Uterus (tissue), 4 donors: Measurements from ENCODE around the gene RAB22A. TPM values are rescaled to one million over a fixed set of nuclear protein-coding genes. Genes with fewer than 3 reads are reported as not detected.
A peak's percentile ranks its signal among the peaks of the same experiment; 100 is the strongest.

Source experiments
- DNase-seq, 2 donors: peaks; one replicate each; pipeline ENCODE4 v3.0.0-alpha.2; 2019 to 2020
- H3K27ac ChIP-seq, 2 donors: fragments of 200-600 bp; sonication (generic); 1 replicate in 1 of 2; 2 replicates in 1 of 2; pipeline ENCODE4 v1.5.1; 2016 to 2018
- H3K27me3 ChIP-seq, 2 donors: fragments of 200-600 bp; sonication (generic); one replicate each; pipeline ENCODE4 v1.5.1; 2018 to 2019; ENCODE audit warnings: control low read depth in 1 of 2
- H3K36me3 ChIP-seq, 2 donors: fragments of 200-600 bp; sonication (generic); one replicate each; pipeline ENCODE4 v1.5.1; 2019; ENCODE audit warnings: control low read depth in 1 of 2
- H3K4me1 ChIP-seq, 2 donors: fragments of 200-600 bp; sonication (generic); one replicate each; pipeline ENCODE4 v1.5.1; 2018 to 2019; ENCODE audit warnings: control low read depth in 1 of 2
- H3K4me3 ChIP-seq, 2 donors: fragments of 200-600 bp; sonication (generic); 1 replicate in 1 of 2; 2 replicates in 1 of 2; pipeline ENCODE4 v1.5.1; 2018 to 2019; ENCODE audit warnings: mild to moderate bottlenecking in 1 of 2
- H3K9me3 ChIP-seq, 2 donors: fragments of 200-600 bp; sonication (generic); one replicate each; pipeline ENCODE4 v1.5.1; 2019; ENCODE audit warnings: control low read depth in 1 of 2
- POLR2A ChIP-seq, 2 donors: fragments of 450-650 bp; IDR thresholded peaks; one replicate each; pipeline ENCODE4 v1.6.1; 2016; ENCODE audit warnings: antibody characterized with exemption in 2 of 2, mild to moderate bottlenecking in 1 of 2, moderate library complexity in 1 of 2
- intact Hi-C: fragments of 100-400 bp; cut with DNase I; formaldehyde crosslinking; loops from one replicate; pipeline ENCODE4 v1.15.1; 2023; ENCODE audit warnings: low total_unique reads
- total RNA-seq, 4 donors: library from RNA; depleted of rRNA in 3 of 4; stranded (reverse); fragments of >200 nt in 3 of 4; gene quantifications; one replicate each; pipeline versions ENCODE4 v1.1.0 to v1.2.4, GENCODE V29; 2014 to 2023
- TF ChIP-seq, protein P1 (sequence below), 4 experiments: fragments of 200-600 bp in 2 of 4; fragments of 450-650 bp in 2 of 4; sonication (generic) in 2 of 4; IDR thresholded peaks; one replicate each; pipeline ENCODE4 v1.5.1; 2016 to 2019; ENCODE audit warnings: antibody characterized with exemption in 4 of 4, mild to moderate bottlenecking in 2 of 4, moderate library complexity in 1 of 4
- donor health status: DM: yes; HTN: yes; CAD: no.

The RAB22A gene
- total RNA-seq, 4 donors from 2014 or later = 9.5 to 29.7 (median 23.3) TPM

DNA sequence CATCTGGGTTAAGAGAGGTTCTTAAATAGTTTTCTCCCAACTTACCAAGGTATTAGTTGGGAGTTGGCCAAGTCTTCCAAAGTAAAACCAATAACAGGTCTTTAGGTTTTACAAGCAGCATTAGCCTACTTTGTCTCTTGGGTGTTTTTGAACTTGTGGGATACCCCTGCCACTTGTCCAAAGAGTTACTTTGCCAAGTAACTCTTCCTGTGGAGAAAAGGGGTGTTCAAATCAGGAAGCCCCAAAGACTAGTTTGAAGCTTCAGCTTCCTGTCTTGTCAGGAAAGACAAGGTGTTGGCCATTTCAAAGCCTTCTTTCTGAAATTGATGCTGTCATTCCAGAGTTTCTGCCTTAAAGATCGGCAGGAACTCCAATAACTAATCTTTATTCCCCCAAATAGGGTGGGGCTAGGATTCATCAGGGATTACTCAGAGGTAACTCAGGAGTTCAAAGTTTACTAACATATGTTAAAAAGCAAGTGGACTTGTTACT is 822 bp downstream of the RAB22A start:
- no peak for TF ChIP-seq POLR2A (IDR thresholded peaks at IDR 0.05)
- TF ChIP-seq, protein P1, sequence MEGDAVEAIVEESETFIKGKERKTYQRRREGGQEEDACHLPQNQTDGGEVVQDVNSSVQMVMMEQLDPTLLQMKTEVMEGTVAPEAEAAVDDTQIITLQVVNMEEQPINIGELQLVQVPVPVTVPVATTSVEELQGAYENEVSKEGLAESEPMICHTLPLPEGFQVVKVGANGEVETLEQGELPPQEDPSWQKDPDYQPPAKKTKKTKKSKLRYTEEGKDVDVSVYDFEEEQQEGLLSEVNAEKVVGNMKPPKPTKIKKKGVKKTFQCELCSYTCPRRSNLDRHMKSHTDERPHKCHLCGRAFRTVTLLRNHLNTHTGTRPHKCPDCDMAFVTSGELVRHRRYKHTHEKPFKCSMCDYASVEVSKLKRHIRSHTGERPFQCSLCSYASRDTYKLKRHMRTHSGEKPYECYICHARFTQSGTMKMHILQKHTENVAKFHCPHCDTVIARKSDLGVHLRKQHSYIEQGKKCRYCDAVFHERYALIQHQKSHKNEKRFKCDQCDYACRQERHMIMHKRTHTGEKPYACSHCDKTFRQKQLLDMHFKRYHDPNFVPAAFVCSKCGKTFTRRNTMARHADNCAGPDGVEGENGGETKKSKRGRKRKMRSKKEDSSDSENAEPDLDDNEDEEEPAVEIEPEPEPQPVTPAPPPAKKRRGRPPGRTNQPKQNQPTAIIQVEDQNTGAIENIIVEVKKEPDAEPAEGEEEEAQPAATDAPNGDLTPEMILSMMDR (IDR thresholded peaks at IDR 0.05) = no peak
- peak overlapping the region; percentile 83 for H3K27ac ChIP-seq
- intact Hi-C loops = no loop called here
- H3K4me1 ChIP-seq = peaks cover 0 to 3% of the 10 kb centered on the region in 2 donors
- no peak for DNase-seq
- no peaks in the 10 kb centered on the region for H3K9me3 ChIP-seq
- H3K27me3 ChIP-seq = no peaks in the 10 kb centered on the region
- H3K4me3 ChIP-seq = peak overlapping the region; percentile 80 to 93
- H3K36me3 ChIP-seq = no peaks in the 10 kb centered on the region

DNA sequence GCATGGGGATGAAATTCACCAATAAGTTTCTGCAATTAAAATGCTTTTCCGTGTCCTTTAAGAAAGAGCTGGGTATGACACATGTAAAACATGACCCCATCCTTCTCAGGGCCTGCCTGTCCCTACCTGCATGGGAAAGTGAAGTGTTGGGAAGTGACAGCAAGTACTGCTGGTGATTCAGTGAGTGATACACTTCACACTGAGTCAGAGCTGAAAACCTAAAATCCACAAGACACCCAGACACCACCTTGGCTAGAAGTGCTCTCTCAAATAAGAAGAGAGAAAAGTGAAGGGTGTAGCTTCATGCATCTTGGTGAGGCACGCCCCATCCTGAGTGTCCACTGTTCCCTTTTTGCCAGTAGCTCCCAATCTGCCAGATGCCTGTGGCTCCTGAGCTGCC is 3.3 kb downstream of the RAB22A start:
- no peak for TF ChIP-seq POLR2A (IDR thresholded peaks at IDR 0.05)
- TF ChIP-seq, protein P1 (IDR thresholded peaks at IDR 0.05) = no peak

DNA sequence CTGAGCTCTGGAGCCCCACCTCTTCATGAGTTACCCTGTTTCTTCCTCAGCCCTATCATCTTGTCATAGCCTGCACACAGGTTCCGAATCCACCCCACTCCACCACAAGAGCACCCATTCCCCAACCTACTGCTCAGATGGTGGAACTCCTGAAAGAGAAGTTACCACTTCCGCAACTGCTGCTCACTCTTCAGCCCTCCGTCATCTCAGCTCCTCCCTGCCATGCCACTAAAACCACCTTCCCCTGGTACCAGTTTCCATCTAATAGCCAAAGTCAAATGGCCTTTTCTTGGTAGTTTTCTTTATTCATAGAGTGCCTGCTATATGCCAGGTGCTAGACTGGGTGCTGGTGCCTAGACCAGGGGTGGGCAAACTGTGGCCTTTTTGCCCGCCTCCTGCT is 3.9 kb downstream of the RAB22A start:
- Histone ChIP-seq H3K9me3 (no peaks in the 10 kb centered on the region), H3K4me1 (peaks cover 0 to 3% of the 10 kb centered on the region in 2 donors), H3K36me3 (no peaks in the 10 kb centered on the region), H3K27me3 (no peaks in the 10 kb centered on the region), H3K4me3 (no peak overlapping the region), H3K27ac (no peak overlapping the region)
- intact Hi-C loops = no loop called here
- no peak for DNase-seq
- TF ChIP-seq, protein P1 (IDR thresholded peaks at IDR 0.05) = no peak
- no peak for TF ChIP-seq POLR2A (IDR thresholded peaks at IDR 0.05)

More for the DNA sequence above, 3.3 kb downstream of the RAB22A start:
- no peaks in the 10 kb centered on the region for H3K9me3 ChIP-seq
- intact Hi-C loops = no loop called here
- no peaks in the 10 kb centered on the region for H3K27me3 ChIP-seq
- H3K27ac ChIP-seq = no peak overlapping the region
- no peak overlapping the region for H3K4me3 ChIP-seq
- DNase-seq = no peak
- peaks cover 0 to 3% of the 10 kb centered on the region in 2 donors for H3K4me1 ChIP-seq
- no peaks in the 10 kb centered on the region for H3K36me3 ChIP-seq

DNA sequence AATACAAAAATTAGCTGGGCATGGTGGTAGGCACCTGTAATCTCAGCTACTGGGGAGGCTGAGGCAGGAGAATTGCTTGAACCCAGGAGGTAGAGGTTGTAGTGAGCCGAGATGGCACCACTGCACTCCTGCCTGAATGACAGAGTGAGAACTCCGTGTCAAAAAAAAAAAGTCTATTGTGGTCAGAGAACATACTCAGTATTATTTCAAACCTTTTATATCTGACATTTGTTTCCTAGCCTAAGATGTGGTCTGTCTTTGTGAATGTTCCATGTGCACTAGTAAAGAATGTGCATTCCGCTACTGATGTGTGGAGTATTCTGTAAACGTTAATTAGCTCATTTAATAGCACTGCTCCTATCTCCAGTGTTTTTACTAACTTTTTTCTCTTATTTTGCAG is 11.7 kb downstream of the RAB22A start:
- Histone ChIP-seq H3K27ac (no peak overlapping the region), H3K9me3 (no peaks in the 10 kb centered on the region), H3K36me3 (no peaks in the 10 kb centered on the region), H3K27me3 (no peaks in the 10 kb centered on the region), H3K4me3 (no peak overlapping the region), H3K4me1 (no peaks in the 10 kb centered on the region)
- DNase-seq = no peak
- TF ChIP-seq, protein P1 (IDR thresholded peaks at IDR 0.05) = no peak
- TF ChIP-seq POLR2A (IDR thresholded peaks at IDR 0.05) = no peak
- intact Hi-C loops = no loop called here

DNA sequence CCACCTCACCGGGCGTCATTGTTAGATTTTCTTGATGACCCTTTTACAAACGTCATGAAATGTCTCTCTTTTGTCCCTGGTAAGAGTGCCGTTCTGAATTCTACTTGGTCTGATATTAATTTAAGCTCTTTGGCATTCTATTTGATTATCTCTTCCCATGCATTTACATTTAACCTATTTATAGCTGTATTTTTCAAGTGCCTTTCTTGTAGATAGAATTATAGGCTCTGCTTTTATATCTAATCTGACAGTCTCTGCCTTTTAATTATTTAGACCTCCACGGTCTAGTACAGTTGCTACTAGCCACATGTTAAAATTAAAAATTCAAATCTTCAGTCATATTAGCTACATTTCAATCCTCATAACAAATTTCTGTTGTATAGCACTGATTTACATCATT is 12.6 kb downstream of the RAB22A start:
- Histone ChIP-seq H3K27me3 (no peaks in the 10 kb centered on the region), H3K4me1 (no peaks in the 10 kb centered on the region), H3K4me3 (no peak overlapping the region), H3K27ac (no peak overlapping the region), H3K36me3 (no peaks in the 10 kb centered on the region), H3K9me3 (no peaks in the 10 kb centered on the region)
- intact Hi-C loops = no loop called here
- no peak for DNase-seq
- TF ChIP-seq, protein P1 (IDR thresholded peaks at IDR 0.05) = no peak
- no peak for TF ChIP-seq POLR2A (IDR thresholded peaks at IDR 0.05)
